ENCODE measurements around the gene CNGA4.

CNGA4 gene

GRCh38 chr11:6209801-6210200 lies 29.1 kb upstream of the CNGA4 start:
- no peak for DNase-seq (ENCODE audit: low read depth)
- TF ChIP-seq CTCF (conservative IDR thresholded peaks at IDR 0.05; ENCODE audit: low read depth, low read length) = no peak
- H3K4me3 ChIP-seq (ENCODE audit: low read length) = no peak overlapping the region

GRCh38 chr11:6210274-6210955 lies 28.5 kb upstream of the CNGA4 start:
- no peak for TF ChIP-seq CTCF (conservative IDR thresholded peaks at IDR 0.05; ENCODE audit: low read depth, low read length)
- DNase-seq (ENCODE audit: low read depth) = no peak
- no peak overlapping the region for H3K4me3 ChIP-seq (ENCODE audit: low read length)

- no peak overlapping the region for H3K4me3 ChIP-seq (ENCODE audit: low read length)
- DNase-seq (ENCODE audit: low read depth) = no peak
- no peak for TF ChIP-seq CTCF (conservative IDR thresholded peaks at IDR 0.05; ENCODE audit: low read depth, low read length)
Observed at GRCh38 chr11:6214530-6214929, 24.4 kb upstream of the CNGA4 start.

- no peak for TF ChIP-seq CTCF (conservative IDR thresholded peaks at IDR 0.05; ENCODE audit: low read depth, low read length)
- DNase-seq (ENCODE audit: low read depth) = no peak
- no peak overlapping the region for H3K4me3 ChIP-seq (ENCODE audit: low read length)
Observed at GRCh38 chr11:6216501-6216900, 22.4 kb upstream of the CNGA4 start.

- H3K4me3 ChIP-seq (ENCODE audit: low read length) = no peak overlapping the region
- no peak for DNase-seq (ENCODE audit: low read depth)
- TF ChIP-seq CTCF (conservative IDR thresholded peaks at IDR 0.05; ENCODE audit: low read depth, low read length) = no peak
Observed at GRCh38 chr11:6217722-6218121, 21.2 kb upstream of the CNGA4 start.

GRCh38 chr11:6219359-6219758 lies 19.5 kb upstream of the CNGA4 start:
- TF ChIP-seq CTCF (conservative IDR thresholded peaks at IDR 0.05; ENCODE audit: low read depth, low read length) = no peak
- no peak overlapping the region for H3K4me3 ChIP-seq (ENCODE audit: low read length)
- no peak for DNase-seq (ENCODE audit: low read depth)

- no peak overlapping the region for H3K4me3 ChIP-seq (ENCODE audit: low read length)
- TF ChIP-seq CTCF (conservative IDR thresholded peaks at IDR 0.05; ENCODE audit: low read depth, low read length) = no peak
- no peak for DNase-seq (ENCODE audit: low read depth)
Observed at GRCh38 chr11:6223854-6224253, 15.0 kb upstream of the CNGA4 start.
